Measurements from ENCODE around the gene LRRFIP2. TPM values are rescaled to one million over a fixed set of nuclear protein-coding genes. Genes with fewer than 3 reads are reported as not detected.

The LRRFIP2 gene
- total RNA-seq, result 61.1 and 64.1 TPM in 2 replicates

GRCh38 chr3:37174532-37175126, at the start of gene LRRFIP2:
Gene LRRFIP2 (minus strand): TSS chr3:37174582. CDS start chr3:37148983, 25,599 bp downstream.

Other genes with a start within 250 kb of the LRRFIP2 start
- gene TRANK1, start 229.5 kb downstream of the LRRFIP2 start, total RNA-seq, result 5.8 and 6.8 TPM in 2 replicates
- 8.4 and 9.9 TPM in 2 replicates for gene EPM2AIP1, start 181.5 kb downstream of the LRRFIP2 start, total RNA-seq
- 29.9 and 34.6 TPM in 2 replicates for gene MLH1, start 181.1 kb downstream of the LRRFIP2 start, total RNA-seq
- 43.7 and 52.6 TPM in 2 replicates for gene GOLGA4, start 68.7 kb upstream of the LRRFIP2 start, total RNA-seq

Data from endothelial cell of coronary artery (primary cell).